ENCODE measurements around the gene PGBD2.

PGBD2 gene

DNA sequence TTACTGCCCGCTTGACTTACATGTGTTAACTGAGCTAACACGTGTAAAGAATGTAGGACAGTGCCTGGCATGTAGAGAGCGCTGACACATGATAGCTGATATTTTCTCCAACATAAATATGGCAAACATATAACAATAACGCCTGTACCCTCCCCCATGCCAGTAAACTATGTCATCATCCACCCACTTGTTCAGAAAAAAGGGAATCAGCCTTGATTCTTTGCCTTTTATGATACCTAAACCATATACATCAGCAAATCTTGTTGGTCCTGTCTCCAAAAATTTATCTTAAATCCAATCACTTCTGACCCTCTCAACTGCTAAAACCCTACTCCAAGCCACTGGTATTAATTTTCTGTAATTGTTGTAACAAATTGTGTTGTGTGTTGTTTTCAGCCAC is 46.0 kb upstream of the PGBD2 start:
- TF ChIP-seq, protein P1, sequence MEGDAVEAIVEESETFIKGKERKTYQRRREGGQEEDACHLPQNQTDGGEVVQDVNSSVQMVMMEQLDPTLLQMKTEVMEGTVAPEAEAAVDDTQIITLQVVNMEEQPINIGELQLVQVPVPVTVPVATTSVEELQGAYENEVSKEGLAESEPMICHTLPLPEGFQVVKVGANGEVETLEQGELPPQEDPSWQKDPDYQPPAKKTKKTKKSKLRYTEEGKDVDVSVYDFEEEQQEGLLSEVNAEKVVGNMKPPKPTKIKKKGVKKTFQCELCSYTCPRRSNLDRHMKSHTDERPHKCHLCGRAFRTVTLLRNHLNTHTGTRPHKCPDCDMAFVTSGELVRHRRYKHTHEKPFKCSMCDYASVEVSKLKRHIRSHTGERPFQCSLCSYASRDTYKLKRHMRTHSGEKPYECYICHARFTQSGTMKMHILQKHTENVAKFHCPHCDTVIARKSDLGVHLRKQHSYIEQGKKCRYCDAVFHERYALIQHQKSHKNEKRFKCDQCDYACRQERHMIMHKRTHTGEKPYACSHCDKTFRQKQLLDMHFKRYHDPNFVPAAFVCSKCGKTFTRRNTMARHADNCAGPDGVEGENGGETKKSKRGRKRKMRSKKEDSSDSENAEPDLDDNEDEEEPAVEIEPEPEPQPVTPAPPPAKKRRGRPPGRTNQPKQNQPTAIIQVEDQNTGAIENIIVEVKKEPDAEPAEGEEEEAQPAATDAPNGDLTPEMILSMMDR (IDR thresholded peaks at IDR 0.05; ENCODE audit: low read depth, low read length, missing control alignments), result no peak
- H3K4me3 ChIP-seq (replicated peaks; ENCODE audit: low read depth, low read length), result no peak overlapping the region
- DNase-seq (ENCODE audit: extremely low read depth, low read depth), result no peak

DNA sequence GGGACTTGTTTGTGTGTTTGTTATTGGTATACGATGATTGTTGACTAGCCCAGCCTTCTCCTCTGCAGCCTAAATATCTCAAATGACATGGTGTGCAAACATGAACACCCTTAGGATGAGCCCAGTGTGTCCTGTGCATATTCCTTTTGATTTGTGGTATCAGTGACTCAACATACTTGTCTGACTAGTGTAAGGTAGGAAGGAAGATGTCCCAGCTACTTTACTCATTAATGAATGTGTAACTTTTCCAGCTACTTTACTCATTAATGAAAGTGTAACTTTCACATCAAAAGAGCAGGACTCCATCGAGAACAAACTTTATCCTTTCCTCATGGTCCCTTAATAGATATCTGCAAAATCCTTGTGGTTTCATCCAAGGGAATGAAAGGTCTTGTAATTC is 44.4 kb upstream of the PGBD2 start:
- H3K4me3 ChIP-seq (replicated peaks; ENCODE audit: low read depth, low read length), result no peak overlapping the region
- TF ChIP-seq, protein P1 (IDR thresholded peaks at IDR 0.05; ENCODE audit: low read depth, low read length, missing control alignments), result no peak
- DNase-seq (ENCODE audit: extremely low read depth, low read depth), result no peak

DNA sequence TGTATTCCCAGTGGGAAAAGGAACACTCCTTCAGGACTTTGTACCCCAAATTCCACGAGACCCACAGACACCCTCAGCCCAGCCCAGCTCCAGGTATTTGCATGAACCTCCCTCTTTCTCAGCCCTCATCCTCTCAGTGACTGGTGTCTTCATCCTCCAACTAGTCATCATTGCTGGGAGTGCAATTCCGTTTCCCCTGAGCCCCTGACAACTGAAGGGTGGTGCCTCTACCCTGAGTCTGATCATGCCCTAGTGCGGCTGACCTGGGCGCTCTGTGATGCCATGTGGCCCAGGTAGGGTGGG is 43.4 kb upstream of the PGBD2 start:
- no peak for DNase-seq (ENCODE audit: extremely low read depth, low read depth)
- TF ChIP-seq, protein P1 (IDR thresholded peaks at IDR 0.05; ENCODE audit: low read depth, low read length, missing control alignments), result no peak
- H3K4me3 ChIP-seq (replicated peaks; ENCODE audit: low read depth, low read length), result peak overlapping the region; percentile 46

DNA sequence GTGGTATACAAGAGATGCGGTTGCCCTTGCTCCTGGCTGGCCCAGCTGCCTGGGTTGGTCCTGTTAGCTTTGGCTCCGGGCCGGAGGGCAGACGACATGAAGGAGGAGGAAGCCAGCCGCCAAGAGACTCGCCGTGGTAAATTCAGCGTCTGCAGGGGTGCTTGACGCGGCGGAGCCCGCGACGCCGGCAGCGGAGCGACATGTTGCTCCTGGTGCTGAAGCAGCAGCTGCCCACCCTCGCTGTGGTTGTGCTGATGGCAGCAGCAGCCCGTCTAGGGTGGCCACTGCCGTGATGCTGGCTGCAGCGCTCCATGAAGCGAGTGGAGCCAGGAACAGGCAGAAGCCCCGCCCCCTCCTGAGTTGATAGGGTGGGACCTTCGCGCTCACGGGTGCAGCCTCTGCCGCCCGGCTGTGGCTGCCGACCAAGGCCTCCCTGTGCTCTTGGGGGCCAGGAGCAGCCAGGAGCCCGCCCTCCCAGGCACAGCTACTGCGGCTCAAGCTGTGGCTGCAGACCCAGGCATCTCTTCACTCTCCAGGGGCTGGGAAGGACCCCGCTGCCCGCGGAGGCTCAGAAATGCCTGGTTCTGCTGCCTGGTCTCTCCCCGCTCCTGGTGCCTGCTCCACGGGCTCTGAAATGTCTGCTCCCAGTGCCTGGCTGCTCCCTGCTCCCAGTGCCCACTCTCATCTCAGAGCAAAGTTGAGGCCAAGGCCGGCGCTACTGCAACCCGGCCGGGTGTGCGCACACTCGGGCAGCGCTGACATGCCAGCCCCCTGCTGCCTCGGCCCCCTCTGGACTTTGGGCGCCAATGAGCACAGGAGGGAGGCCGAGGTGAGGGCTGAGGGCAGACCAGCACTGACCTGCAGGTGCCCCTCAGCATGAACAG is 42.8 kb upstream of the PGBD2 start:
- no peak for DNase-seq (ENCODE audit: extremely low read depth, low read depth)
- H3K4me3 ChIP-seq (replicated peaks; ENCODE audit: low read depth, low read length), result peak overlapping the region; percentile 46
- TF ChIP-seq, protein P1 (IDR thresholded peaks at IDR 0.05; ENCODE audit: low read depth, low read length, missing control alignments), result no peak

DNA sequence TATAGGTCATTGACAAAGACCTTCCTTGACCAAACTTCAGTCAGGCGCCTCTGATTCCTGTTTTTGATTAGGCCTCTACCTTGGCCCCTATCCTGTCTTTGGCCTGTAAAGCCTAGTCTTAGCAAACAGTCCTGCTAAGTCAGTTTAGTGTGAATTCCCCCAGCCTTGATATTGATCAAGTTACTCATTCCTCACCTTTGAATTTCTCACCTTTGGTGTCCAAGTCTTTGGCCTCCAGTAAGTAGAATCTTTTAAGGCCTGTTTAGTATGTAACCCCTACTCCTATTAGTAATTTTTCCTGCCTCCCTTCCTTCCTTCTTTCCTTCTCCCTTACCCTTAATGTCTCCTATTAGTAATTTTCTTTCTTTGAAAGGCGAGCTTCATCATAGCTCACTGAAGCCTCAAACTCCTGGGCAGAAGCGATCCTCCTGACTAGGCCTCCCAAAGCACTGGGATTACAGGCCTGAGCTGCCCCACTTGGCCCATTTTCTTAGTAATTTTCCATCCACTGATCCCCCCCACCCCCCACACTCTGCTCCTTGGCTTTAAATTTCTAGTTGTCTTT is 34.1 kb upstream of the PGBD2 start:
- TF ChIP-seq, protein P1 (IDR thresholded peaks at IDR 0.05; ENCODE audit: low read depth, low read length, missing control alignments), result no peak
- peak overlapping the region; percentile 68; the same call in 1 of the 2 replicates for H3K4me3 ChIP-seq (replicated peaks; ENCODE audit: low read depth, low read length)
- no peak for DNase-seq (ENCODE audit: extremely low read depth, low read depth)

- TF ChIP-seq, protein P1 (IDR thresholded peaks at IDR 0.05; ENCODE audit: low read depth, low read length, missing control alignments), result no peak
- DNase-seq (ENCODE audit: extremely low read depth, low read depth), result no peak
- H3K4me3 ChIP-seq (replicated peaks; ENCODE audit: low read depth, low read length), result peak overlapping the region; percentile 68
Measured at GRCh38 chr1:248872752-248873408, 33.2 kb upstream of the PGBD2 start.

All from HFF-Myc (cell line).